Neural progenitor cell (in vitro differentiated cells): ENCODE data around the gene IRGC.

Experiments used
- CTCF ChIP-seq: fragments of 200-600 bp; sonication (generic); IDR thresholded peaks from 2 replicates; pipeline ENCODE4 v1.5.1; 2017; ENCODE audit warnings: antibody characterized with exemption, mild to moderate bottlenecking
- EZH2 ChIP-seq: fragments of 200-600 bp; sonication (generic); IDR thresholded peaks from 2 replicates; pipeline ENCODE4 v1.6.1; 2017; ENCODE audit warnings: antibody characterized with exemption, mild to moderate bottlenecking, moderate library complexity

DNA sequence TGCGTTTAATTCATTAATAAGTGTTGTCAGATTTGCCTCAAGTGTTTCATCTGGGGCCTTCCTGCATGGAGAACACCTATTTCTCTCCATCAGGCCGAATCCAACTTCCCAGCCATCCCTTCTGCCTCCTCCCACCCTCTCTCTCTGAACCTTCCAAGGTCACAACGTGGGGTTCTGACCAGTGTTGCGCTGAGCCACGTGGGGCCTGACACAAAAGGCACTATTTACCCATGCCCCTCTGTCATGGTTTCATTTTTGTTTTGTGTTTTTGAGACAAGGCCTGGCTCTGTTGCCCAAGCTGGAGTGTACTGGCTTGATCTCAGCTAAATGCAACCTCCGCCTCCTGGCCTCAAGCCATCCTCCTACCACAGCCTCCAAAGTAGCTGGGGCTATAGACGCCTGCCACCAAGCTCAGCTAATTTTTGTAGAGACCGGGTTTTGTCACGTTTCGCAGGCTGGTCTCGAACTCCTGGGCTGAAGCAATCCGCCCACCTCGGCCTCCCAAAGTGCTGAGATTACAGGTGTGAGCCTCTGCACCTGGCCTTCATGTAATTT, 8.6 kb upstream of the IRGC start:
- TF ChIP-seq EZH2 = no peak
- TF ChIP-seq CTCF = no peak
